PC-3 (cell line): ENCODE results near the gene CAMK1G. TPM values are rescaled to one million over a fixed set of nuclear protein-coding genes. Genes with fewer than 3 reads are reported as not detected.

Source experiments
- ATAC-seq: fragments of 200-7000 bp; cut with Tn5 transposase; 2 replicates; pipeline ENCODE4 v1.9.1; 2020; ENCODE audit warnings: mild to moderate bottlenecking, moderate library complexity
- BruUV-seq: library from RNA; stranded (reverse); fragments of 400-500 nt; replicated peaks from 2 replicates; lab custom pipeline; 2021; lab: Mats Ljungman, UMichigan
- CTCF ChIA-PET: fragments of 300-600 bp; sonication (Branson Sonifier 250); formaldehyde crosslinking; loops from one replicate; lab custom pipeline; 2022; ENCODE audit warnings: antibody characterized with exemption; lab: Charles Lee
- POLR2A ChIA-PET: fragments of 300-600 bp; sonication (Branson Sonifier 250); formaldehyde crosslinking; loops from one replicate; lab custom pipeline; 2022; ENCODE audit warnings: antibody characterized with exemption; ENCODE audit not compliant: unreplicated experiment; lab: Charles Lee
- DNase-seq: peaks from one replicate; pipeline ENCODE4 v3.0.0-alpha.2; 2015
- H2AFZ ChIP-seq: fragments of 300-600 bp; sonication (generic); 2 replicates; pipeline ENCODE4 v1.6.0; 2016; ENCODE audit warnings: antibody characterized with exemption, low read length
- H3F3A ChIP-seq: fragments of 300-600 bp; sonication (generic); one replicate; pipeline ENCODE4 v1.6.0; 2017; ENCODE audit warnings: antibody characterized with exemption, low read length, control low read depth, mild to moderate bottlenecking; ENCODE audit not compliant: unreplicated experiment
- H3K27ac ChIP-seq: fragments of 300-600 bp; sonication (generic); 2 replicates; pipeline ENCODE4 v1.5.1; 2016; ENCODE audit warnings: mild to moderate bottlenecking, low read length
- H3K27me3 ChIP-seq: fragments of 300-600 bp; sonication (generic); 2 replicates; pipeline ENCODE4 v1.6.1; 2016; ENCODE audit warnings: low read length, mixed read lengths
- H3K36me3 ChIP-seq: fragments of 300-600 bp; sonication (generic); 2 replicates; pipeline ENCODE4 v1.6.1; 2016; ENCODE audit warnings: low read depth, mixed run types, low read length, mixed read lengths
- H3K4me1 ChIP-seq: fragments of 300-600 bp; sonication (generic); 2 replicates; pipeline ENCODE4 v1.5.1; 2016; ENCODE audit warnings: low read length; ENCODE audit not compliant: insufficient read depth
- H3K4me2 ChIP-seq: fragments of 300-600 bp; sonication (generic); 2 replicates; pipeline ENCODE4 v1.6.0; 2016; ENCODE audit warnings: low read length
- H3K4me3 ChIP-seq: fragments of 300-600 bp; sonication (generic); 2 replicates; pipeline ENCODE4 v1.5.1; 2016; ENCODE audit warnings: mild to moderate bottlenecking, low read length, mixed read lengths
- H3K79me2 ChIP-seq: fragments of 300-600 bp; sonication (generic); 2 replicates; pipeline ENCODE4 v1.6.1; 2017; ENCODE audit warnings: low read length, mixed read lengths
- H3K9ac ChIP-seq: fragments of 300-600 bp; sonication (generic); 2 replicates; pipeline ENCODE4 v1.6.0; 2016; ENCODE audit warnings: mild to moderate bottlenecking, low read length
- H3K9me2 ChIP-seq: fragments of 300-600 bp; sonication (generic); replicated peaks from 2 replicates; pipeline ENCODE4 v1.6.1; 2016; ENCODE audit warnings: mixed run types, low read length, mixed read lengths
- H3K9me3 ChIP-seq: fragments of 300-600 bp; sonication (generic); 2 replicates; pipeline ENCODE4 v1.6.1; 2016; ENCODE audit warnings: low read length, mixed read lengths
- H4K20me1 ChIP-seq: fragments of 300-600 bp; sonication (generic); 2 replicates; pipeline ENCODE4 v1.6.1; 2016; ENCODE audit warnings: low read length, mixed read lengths
- CTCF ChIP-seq: fragments of 300-600 bp; sonication (generic); conservative IDR thresholded peaks from 2 replicates; pipeline ENCODE4 v1.5.1; 2017; ENCODE audit warnings: antibody characterized with exemption, low read depth, mild to moderate bottlenecking, low read length
- EZH2 ChIP-seq: fragments of 300-600 bp; sonication (generic); IDR thresholded peaks from one replicate; pipeline ENCODE4 v1.6.1; 2017; ENCODE audit warnings: antibody characterized with exemption, mild to moderate bottlenecking, low read length; ENCODE audit not compliant: unreplicated experiment
- EZH2phosphoT487 ChIP-seq: fragments of 300-600 bp; sonication (generic); IDR thresholded peaks from 2 replicates; pipeline ENCODE4 v1.6.1; 2018; ENCODE audit warnings: mild to moderate bottlenecking, antibody characterized with exemption, low read length, borderline replicate concordance
- intact Hi-C: fragments of 100-400 bp; cut with micrococcal nuclease; formaldehyde crosslinking; loops from 2 replicates; pipeline ENCODE4 v1.9.0; 2023
- total RNA-seq: library from RNA; depleted of rRNA; stranded (reverse); fragments of >200 nt; gene quantifications from 2 replicates; pipeline ENCODE4 v1.2.3, GENCODE V29; 2014

Gene CAMK1G
- total RNA-seq, 1 experiment from 2014 or later, result not detected

GRCh38 chr1:209589440-209589839 lies 5.9 kb downstream of the CAMK1G start:
- Histone ChIP-seq H3K27ac (no peak overlapping the region), H3K9ac (no peak overlapping the region), H2AFZ (no peak overlapping the region), H3K4me1 (peaks cover 54% of the 10 kb centered on the region), H4K20me1 (no peaks in the 10 kb centered on the region), H3K36me3 (no peaks in the 10 kb centered on the region), H3K27me3 (no peaks in the 10 kb centered on the region), H3K9me3 (no peaks in the 10 kb centered on the region), H3K79me2 (no peaks in the 10 kb centered on the region), H3K9me2 (no peaks in the 10 kb centered on the region), H3F3A (no peaks in the 10 kb centered on the region), H3K4me2 (no peak overlapping the region), H3K4me3 (no peak overlapping the region)
- no peak for DNase-seq
- BruUV-seq, result no TSS peak
- ChIA-PET POLR2A (no interaction called here), CTCF (no interaction called here)
- no peak for TF ChIP-seq EZH2
- no peak for TF ChIP-seq CTCF
- TF ChIP-seq EZH2phosphoT487, result no peak
- no peak for ATAC-seq
- intact Hi-C loops, result no loop called here

- no peak overlapping the region for H3K4me2 ChIP-seq
- no peak for DNase-seq
- no peaks in the 10 kb centered on the region for H3K79me2 ChIP-seq
- no peaks in the 10 kb centered on the region for H3F3A ChIP-seq
- no peak for ATAC-seq
- H3K36me3 ChIP-seq, result no peaks in the 10 kb centered on the region
- peaks cover 59% of the 10 kb centered on the region for H3K4me1 ChIP-seq
- H3K27me3 ChIP-seq, result no peaks in the 10 kb centered on the region
- no peak overlapping the region for H3K27ac ChIP-seq
- POLR2A ChIA-PET, result no interaction called here
- no peaks in the 10 kb centered on the region for H3K9me2 ChIP-seq
- no peaks in the 10 kb centered on the region for H3K9me3 ChIP-seq
- H3K4me3 ChIP-seq, result no peak overlapping the region
- CTCF ChIA-PET, result no interaction called here
- BruUV-seq, result no TSS peak
- TF ChIP-seq EZH2phosphoT487 (no peak), CTCF (no peak), EZH2 (no peak)
- intact Hi-C loops, result no loop called here
- H4K20me1 ChIP-seq, result no peaks in the 10 kb centered on the region
- no peak overlapping the region for H2AFZ ChIP-seq
- H3K9ac ChIP-seq, result no peak overlapping the region
Observed at GRCh38 chr1:209589863-209590262, 6.3 kb downstream of the CAMK1G start.

GRCh38 chr1:209590405-209590804 lies 6.9 kb downstream of the CAMK1G start:
- ChIA-PET POLR2A (no interaction called here), CTCF (no interaction called here)
- no peak for DNase-seq
- Histone ChIP-seq H3K9me3 (no peaks in the 10 kb centered on the region), H3K36me3 (no peaks in the 10 kb centered on the region), H3K79me2 (no peaks in the 10 kb centered on the region), H3K27me3 (no peaks in the 10 kb centered on the region), H3K4me3 (no peak overlapping the region), H4K20me1 (no peaks in the 10 kb centered on the region), H3F3A (no peaks in the 10 kb centered on the region), H3K9me2 (no peaks in the 10 kb centered on the region), H3K4me1 (peaks cover 57% of the 10 kb centered on the region), H3K4me2 (no peak overlapping the region), H3K27ac (no peak overlapping the region), H2AFZ (no peak overlapping the region), H3K9ac (no peak overlapping the region)
- no peak for ATAC-seq
- BruUV-seq, result no TSS peak
- TF ChIP-seq CTCF (no peak), EZH2phosphoT487 (no peak), EZH2 (no peak)
- intact Hi-C loops, result no loop called here
